Inflammatory macrophage treated with lipopolysaccharide for 4 hours (primary cell): ENCODE data around the gene ADARB2.

Source experiments
- DNase-seq: peaks from one replicate; pipeline ENCODE4 v3.0.0-alpha.2; 2020

Gene ADARB2

GRCh38 chr10:1376384-1376945 is 360.9 kb downstream of the ADARB2 start:
- DNase-seq = no peak

- DNase-seq = no peak
Measured at GRCh38 chr10:1375346-1376170, 361.8 kb downstream of the ADARB2 start.

- DNase-seq = no peak
Measured at GRCh38 chr10:1374511-1375345, 362.6 kb downstream of the ADARB2 start.

- no peak for DNase-seq
Measured at GRCh38 chr10:1373287-1373686, 364.0 kb downstream of the ADARB2 start.

GRCh38 chr10:1372212-1372611 is 365.1 kb downstream of the ADARB2 start:
- DNase-seq = no peak

GRCh38 chr10:1370298-1370697 is 367.0 kb downstream of the ADARB2 start:
- DNase-seq = no peak

GRCh38 chr10:1369665-1370064 is 367.7 kb downstream of the ADARB2 start:
- DNase-seq = no peak

- no peak for DNase-seq
Measured at GRCh38 chr10:1369197-1369596, 368.1 kb downstream of the ADARB2 start.

GRCh38 chr10:1368842-1369171 is 368.5 kb downstream of the ADARB2 start:
- peak; percentile 22 for DNase-seq

- DNase-seq = no peak
Measured at GRCh38 chr10:1367938-1368841, 369.1 kb downstream of the ADARB2 start.

- no peak for DNase-seq
Measured at GRCh38 chr10:1366811-1367425, 370.4 kb downstream of the ADARB2 start.

GRCh38 chr10:1366322-1366691 is 371.0 kb downstream of the ADARB2 start:
- no peak for DNase-seq

- no peak for DNase-seq
Measured at GRCh38 chr10:1365540-1366321, 371.6 kb downstream of the ADARB2 start.

GRCh38 chr10:1364151-1364910 is 373.0 kb downstream of the ADARB2 start:
- DNase-seq = no peak

GRCh38 chr10:1363446-1364121 is 373.7 kb downstream of the ADARB2 start:
- no peak for DNase-seq

GRCh38 chr10:1362589-1363445 is 374.5 kb downstream of the ADARB2 start:
- DNase-seq = no peak

GRCh38 chr10:1361411-1362105 is 375.8 kb downstream of the ADARB2 start:
- no peak for DNase-seq

GRCh38 chr10:1360558-1361164 is 376.7 kb downstream of the ADARB2 start:
- DNase-seq = no peak
